Measurements from ENCODE around the gene AUTS2.

DNA sequence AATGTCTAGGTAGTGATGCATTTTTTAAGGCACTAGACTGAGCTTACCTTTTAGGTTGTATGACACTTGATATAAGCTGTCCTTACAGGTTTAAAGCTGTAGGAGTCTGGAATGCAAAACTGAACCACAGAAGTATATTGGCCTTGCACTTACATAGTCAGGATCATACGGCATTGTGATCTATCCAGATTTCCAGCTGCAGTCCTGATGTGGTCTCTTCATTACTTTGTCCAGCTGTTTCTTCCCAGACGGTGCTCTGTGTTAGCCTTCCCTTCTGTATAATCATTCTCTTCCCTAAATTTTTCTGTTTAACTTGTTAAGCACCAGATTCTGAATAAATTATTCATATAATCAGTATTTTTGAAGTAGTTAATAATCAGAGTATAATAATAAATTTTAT lies 67.1 kb downstream of the AUTS2 start:
- TF ChIP-seq TCF7 (CRISPR knock-in tag; IDR thresholded peaks at IDR 0.05; ENCODE audit: low read depth) (no peak), CREB1 (CRISPR knock-in tag; IDR thresholded peaks at IDR 0.05) (no peak), ZNF138 (CRISPR knock-in tag; conservative IDR thresholded peaks at IDR 0.05) (no peak), NR2C2 (CRISPR knock-in tag; IDR thresholded peaks at IDR 0.05) (no peak), NFE2L1 (CRISPR knock-in tag; IDR thresholded peaks at IDR 0.05) (no peak)
- TF ChIP-seq, protein P1, sequence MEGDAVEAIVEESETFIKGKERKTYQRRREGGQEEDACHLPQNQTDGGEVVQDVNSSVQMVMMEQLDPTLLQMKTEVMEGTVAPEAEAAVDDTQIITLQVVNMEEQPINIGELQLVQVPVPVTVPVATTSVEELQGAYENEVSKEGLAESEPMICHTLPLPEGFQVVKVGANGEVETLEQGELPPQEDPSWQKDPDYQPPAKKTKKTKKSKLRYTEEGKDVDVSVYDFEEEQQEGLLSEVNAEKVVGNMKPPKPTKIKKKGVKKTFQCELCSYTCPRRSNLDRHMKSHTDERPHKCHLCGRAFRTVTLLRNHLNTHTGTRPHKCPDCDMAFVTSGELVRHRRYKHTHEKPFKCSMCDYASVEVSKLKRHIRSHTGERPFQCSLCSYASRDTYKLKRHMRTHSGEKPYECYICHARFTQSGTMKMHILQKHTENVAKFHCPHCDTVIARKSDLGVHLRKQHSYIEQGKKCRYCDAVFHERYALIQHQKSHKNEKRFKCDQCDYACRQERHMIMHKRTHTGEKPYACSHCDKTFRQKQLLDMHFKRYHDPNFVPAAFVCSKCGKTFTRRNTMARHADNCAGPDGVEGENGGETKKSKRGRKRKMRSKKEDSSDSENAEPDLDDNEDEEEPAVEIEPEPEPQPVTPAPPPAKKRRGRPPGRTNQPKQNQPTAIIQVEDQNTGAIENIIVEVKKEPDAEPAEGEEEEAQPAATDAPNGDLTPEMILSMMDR (IDR thresholded peaks at IDR 0.05): no peak
- TF ChIP-seq, protein P2, sequence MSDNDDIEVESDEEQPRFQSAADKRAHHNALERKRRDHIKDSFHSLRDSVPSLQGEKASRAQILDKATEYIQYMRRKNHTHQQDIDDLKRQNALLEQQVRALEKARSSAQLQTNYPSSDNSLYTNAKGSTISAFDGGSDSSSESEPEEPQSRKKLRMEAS (CRISPR knock-in tag; IDR thresholded peaks at IDR 0.05): no peak
- TF ChIP-seq, protein P3, sequence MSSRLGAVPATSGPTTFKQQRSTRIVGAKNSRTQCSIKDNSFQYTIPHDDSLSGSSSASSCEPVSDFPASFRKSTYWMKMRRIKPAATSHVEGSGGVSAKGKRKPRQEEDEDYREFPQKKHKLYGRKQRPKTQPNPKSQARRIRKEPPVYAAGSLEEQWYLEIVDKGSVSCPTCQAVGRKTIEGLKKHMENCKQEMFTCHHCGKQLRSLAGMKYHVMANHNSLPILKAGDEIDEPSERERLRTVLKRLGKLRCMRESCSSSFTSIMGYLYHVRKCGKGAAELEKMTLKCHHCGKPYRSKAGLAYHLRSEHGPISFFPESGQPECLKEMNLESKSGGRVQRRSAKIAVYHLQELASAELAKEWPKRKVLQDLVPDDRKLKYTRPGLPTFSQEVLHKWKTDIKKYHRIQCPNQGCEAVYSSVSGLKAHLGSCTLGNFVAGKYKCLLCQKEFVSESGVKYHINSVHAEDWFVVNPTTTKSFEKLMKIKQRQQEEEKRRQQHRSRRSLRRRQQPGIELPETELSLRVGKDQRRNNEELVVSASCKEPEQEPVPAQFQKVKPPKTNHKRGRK (CRISPR knock-in tag; IDR thresholded peaks at IDR 0.05; ENCODE audit: borderline replicate concordance): no peak
- TF ChIP-seq, protein P4, sequence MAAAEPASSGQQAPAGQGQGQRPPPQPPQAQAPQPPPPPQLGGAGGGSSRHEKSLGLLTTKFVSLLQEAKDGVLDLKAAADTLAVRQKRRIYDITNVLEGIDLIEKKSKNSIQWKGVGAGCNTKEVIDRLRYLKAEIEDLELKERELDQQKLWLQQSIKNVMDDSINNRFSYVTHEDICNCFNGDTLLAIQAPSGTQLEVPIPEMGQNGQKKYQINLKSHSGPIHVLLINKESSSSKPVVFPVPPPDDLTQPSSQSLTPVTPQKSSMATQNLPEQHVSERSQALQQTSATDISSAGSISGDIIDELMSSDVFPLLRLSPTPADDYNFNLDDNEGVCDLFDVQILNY (CRISPR knock-in tag; IDR thresholded peaks at IDR 0.05): no peak
- TF ChIP-seq, protein P5, sequence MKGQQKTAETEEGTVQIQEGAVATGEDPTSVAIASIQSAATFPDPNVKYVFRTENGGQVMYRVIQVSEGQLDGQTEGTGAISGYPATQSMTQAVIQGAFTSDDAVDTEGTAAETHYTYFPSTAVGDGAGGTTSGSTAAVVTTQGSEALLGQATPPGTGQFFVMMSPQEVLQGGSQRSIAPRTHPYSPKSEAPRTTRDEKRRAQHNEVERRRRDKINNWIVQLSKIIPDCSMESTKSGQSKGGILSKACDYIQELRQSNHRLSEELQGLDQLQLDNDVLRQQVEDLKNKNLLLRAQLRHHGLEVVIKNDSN (CRISPR knock-in tag; IDR thresholded peaks at IDR 0.05): no peak
- TF ChIP-seq, protein P6, sequence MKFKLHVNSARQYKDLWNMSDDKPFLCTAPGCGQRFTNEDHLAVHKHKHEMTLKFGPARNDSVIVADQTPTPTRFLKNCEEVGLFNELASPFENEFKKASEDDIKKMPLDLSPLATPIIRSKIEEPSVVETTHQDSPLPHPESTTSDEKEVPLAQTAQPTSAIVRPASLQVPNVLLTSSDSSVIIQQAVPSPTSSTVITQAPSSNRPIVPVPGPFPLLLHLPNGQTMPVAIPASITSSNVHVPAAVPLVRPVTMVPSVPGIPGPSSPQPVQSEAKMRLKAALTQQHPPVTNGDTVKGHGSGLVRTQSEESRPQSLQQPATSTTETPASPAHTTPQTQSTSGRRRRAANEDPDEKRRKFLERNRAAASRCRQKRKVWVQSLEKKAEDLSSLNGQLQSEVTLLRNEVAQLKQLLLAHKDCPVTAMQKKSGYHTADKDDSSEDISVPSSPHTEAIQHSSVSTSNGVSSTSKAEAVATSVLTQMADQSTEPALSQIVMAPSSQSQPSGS (CRISPR knock-in tag; IDR thresholded peaks at IDR 0.05; ENCODE audit: borderline replicate concordance, low read depth): no peak
